Keratinocyte (primary cell): ENCODE results near the gene MDK.

ENCODE experiments used
- EZH2 ChIP-seq: IDR thresholded peaks from one replicate; pipeline ENCODE4 v1.6.1; 2012; ENCODE audit warnings: inconsistent platforms, mild to moderate bottlenecking, low read length, moderate library complexity
- TF ChIP-seq, protein P1 (sequence below), 3 experiments: IDR thresholded peaks in 1 of 3; conservative IDR thresholded peaks in 1 of 3; optimal IDR thresholded peaks in 1 of 3; 2 replicates in 2 of 3; 3 replicates in 1 of 3; pipeline versions ENCODE3 to v1.5.1; 2011; ENCODE audit warnings: low read length in 3 of 3, mild to moderate bottlenecking in 3 of 3, moderate library complexity in 2 of 3, control low read depth in 1 of 3, inconsistent platforms in 1 of 3; ENCODE audit not compliant: insufficient read depth in 2 of 3; ENCODE audit errors: extremely low read depth in 1 of 3

DNA sequence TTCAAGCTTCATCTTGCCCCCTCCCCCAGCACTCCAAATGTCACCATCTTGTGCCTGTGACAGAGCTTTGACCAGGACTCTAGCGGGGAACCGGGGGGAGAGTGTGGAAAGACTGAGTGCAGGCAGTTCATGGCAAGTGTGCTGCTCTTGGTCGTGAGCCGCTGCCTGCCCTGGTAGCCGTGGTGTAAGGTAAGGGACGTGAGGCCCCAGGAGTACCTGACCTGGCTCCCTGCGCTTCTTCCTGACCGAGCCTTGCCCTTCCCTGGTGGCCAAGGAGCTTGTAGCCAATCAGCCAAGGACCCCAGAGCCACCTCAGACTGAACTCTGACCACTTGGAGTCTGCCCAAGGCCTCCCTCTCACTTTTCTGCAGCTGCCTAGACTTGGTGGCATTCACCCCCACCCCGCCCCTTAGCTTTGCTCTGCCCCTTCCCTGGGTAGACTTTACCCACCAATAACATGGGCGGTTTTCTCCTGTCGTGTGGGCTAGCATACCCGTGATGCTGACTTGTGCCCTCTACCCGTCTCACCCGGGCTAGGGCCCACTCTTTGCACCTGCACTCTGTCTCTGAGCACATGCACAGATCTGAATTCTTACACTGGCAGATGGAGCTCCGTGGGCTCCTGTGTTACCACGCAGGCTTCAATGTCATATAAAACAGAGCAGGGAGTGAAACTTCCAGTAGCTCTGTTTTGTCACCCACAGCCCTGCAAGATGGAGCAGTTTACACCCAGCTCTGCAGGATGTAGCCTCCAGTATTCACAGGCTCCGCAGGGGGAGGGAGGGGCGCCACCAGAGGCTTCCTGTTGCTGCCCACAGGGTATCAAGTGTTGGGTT is 32.7 kb upstream of the MDK start:
- TF ChIP-seq, protein P1, sequence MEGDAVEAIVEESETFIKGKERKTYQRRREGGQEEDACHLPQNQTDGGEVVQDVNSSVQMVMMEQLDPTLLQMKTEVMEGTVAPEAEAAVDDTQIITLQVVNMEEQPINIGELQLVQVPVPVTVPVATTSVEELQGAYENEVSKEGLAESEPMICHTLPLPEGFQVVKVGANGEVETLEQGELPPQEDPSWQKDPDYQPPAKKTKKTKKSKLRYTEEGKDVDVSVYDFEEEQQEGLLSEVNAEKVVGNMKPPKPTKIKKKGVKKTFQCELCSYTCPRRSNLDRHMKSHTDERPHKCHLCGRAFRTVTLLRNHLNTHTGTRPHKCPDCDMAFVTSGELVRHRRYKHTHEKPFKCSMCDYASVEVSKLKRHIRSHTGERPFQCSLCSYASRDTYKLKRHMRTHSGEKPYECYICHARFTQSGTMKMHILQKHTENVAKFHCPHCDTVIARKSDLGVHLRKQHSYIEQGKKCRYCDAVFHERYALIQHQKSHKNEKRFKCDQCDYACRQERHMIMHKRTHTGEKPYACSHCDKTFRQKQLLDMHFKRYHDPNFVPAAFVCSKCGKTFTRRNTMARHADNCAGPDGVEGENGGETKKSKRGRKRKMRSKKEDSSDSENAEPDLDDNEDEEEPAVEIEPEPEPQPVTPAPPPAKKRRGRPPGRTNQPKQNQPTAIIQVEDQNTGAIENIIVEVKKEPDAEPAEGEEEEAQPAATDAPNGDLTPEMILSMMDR (optimal IDR thresholded peaks at IDR 0.05 in 1 of 3, IDR thresholded peaks at IDR 0.05 in 1 of 3, conservative IDR thresholded peaks at IDR 0.05 in 1 of 3; ENCODE audit: extremely low read depth in 1 of 3, insufficient read depth in 2 of 3, low read length in 3 of 3), result no peak
- no peak for TF ChIP-seq EZH2
